Type B pancreatic cell (in vitro differentiated cells): ENCODE measurements around the gene SC5D. TPM values are rescaled to one million over a fixed set of nuclear protein-coding genes. Genes with fewer than 3 reads are reported as not detected.

ENCODE experiments used
- DNase-seq: peaks from one replicate; pipeline ENCODE4 v3.0.0; 2021; ENCODE audit warnings: mixed read lengths; ENCODE audit not compliant: unreplicated experiment; ENCODE audit errors: extremely low spot score
- H3K27ac Mint-ChIP-seq: 2 replicates; pipeline ENCODE4 v1.8.0; 2021; ENCODE audit warnings: mild to moderate bottlenecking, mixed read lengths
- H3K27me3 Mint-ChIP-seq: 2 replicates; pipeline ENCODE4 v1.8.0; 2021; ENCODE audit warnings: mixed read lengths
- H3K36me3 Mint-ChIP-seq: 2 replicates; pipeline ENCODE4 v1.8.0; 2021; ENCODE audit warnings: mixed read lengths
- H3K4me1 Mint-ChIP-seq: one replicate; pipeline ENCODE4 v1.8.0; 2021; ENCODE audit warnings: mixed read lengths; ENCODE audit not compliant: unreplicated experiment
- H3K4me3 Mint-ChIP-seq: 2 replicates; pipeline ENCODE4 v1.8.0; 2021; ENCODE audit warnings: mild to moderate bottlenecking, mixed read lengths
- H3K9me3 Mint-ChIP-seq: 2 replicates; pipeline ENCODE4 v1.8.0; 2021; ENCODE audit warnings: mixed read lengths
- CTCF ChIP-seq: fragments of 200-600 bp; sonication (generic); conservative IDR thresholded peaks from 2 replicates; pipeline ENCODE4 v1.5.0; 2021; ENCODE audit warnings: antibody characterized with exemption, mild to moderate bottlenecking
- total RNA-seq: library from RNA; stranded (reverse); gene quantifications from 2 replicates; pipeline ENCODE4 v1.2.1, GENCODE V29; 2021; ENCODE audit warnings: low replicate concordance

The SC5D gene
- total RNA-seq, 1 donor from 2014 or later, result 48.0 TPM

DNA sequence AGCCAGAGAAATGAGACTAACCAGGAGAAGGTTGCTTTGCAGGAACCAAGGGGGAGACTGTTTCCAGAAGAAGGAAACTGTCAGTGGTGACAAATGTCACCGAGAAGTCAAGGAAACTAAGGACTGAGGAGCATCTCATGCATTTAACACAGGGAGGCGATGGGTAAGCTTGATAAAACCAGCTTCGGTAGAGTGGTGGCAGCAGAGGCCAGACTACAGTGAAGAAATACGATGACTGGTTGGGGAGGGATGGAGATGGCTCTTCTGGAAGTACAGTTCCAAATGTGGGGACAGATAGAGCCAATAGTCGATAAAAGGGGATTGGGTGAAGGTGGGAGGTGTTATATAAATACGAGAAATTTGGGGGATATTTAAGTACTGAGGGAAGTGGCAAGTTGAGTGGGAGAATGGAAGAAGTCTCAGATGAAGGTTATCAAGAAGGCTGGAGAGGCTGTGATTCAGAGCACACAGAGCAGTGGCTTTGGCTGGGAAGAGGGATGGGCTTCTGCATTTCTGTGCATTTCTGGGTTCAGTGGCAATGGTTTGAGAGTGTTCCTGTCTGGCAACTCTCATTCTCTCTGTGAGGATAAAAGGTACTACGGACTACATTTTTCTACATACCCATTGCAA is 29.2 kb downstream of the SC5D start:
- no peaks in the 10 kb centered on the region for H3K36me3 Mint-ChIP-seq
- H3K27me3 Mint-ChIP-seq, result peaks cover 7% of the 10 kb centered on the region
- H3K4me1 Mint-ChIP-seq, result peaks cover 12% of the 10 kb centered on the region
- no peak for TF ChIP-seq CTCF
- no peak overlapping the region for H3K4me3 Mint-ChIP-seq
- DNase-seq, result no peak
- H3K27ac Mint-ChIP-seq, result no peak overlapping the region
- no peaks in the 10 kb centered on the region for H3K9me3 Mint-ChIP-seq

- H3K27me3 Mint-ChIP-seq, result peaks cover 7% of the 10 kb centered on the region
- H3K36me3 Mint-ChIP-seq, result no peaks in the 10 kb centered on the region
- H3K27ac Mint-ChIP-seq, result no peak overlapping the region
Measured at GRCh38 chr11:121323046-121323607, 30.6 kb downstream of the SC5D start.

GRCh38 chr11:121326230-121326629 is 33.7 kb downstream of the SC5D start:
- no peak for TF ChIP-seq CTCF
- H3K36me3 Mint-ChIP-seq, result no peaks in the 10 kb centered on the region

More at GRCh38 chr11:121323046-121323607, 30.6 kb downstream of the SC5D start:
- DNase-seq, result no peak
- Mint-ChIP-seq H3K9me3 (no peaks in the 10 kb centered on the region), H3K4me1 (peaks cover 12% of the 10 kb centered on the region), H3K4me3 (no peak overlapping the region)
- peak; percentile 31 for TF ChIP-seq CTCF

GRCh38 chr11:121327553-121327952 is 35.0 kb downstream of the SC5D start:
- no peaks in the 10 kb centered on the region for H3K36me3 Mint-ChIP-seq
- no peak overlapping the region for H3K4me3 Mint-ChIP-seq
- TF ChIP-seq CTCF, result no peak
- peaks cover 3% of the 10 kb centered on the region for H3K4me1 Mint-ChIP-seq
- H3K27ac Mint-ChIP-seq, result no peak overlapping the region
- H3K27me3 Mint-ChIP-seq, result no peaks in the 10 kb centered on the region
- no peak for DNase-seq
- no peaks in the 10 kb centered on the region for H3K9me3 Mint-ChIP-seq

More at GRCh38 chr11:121326230-121326629, 33.7 kb downstream of the SC5D start:
- peaks cover 7% of the 10 kb centered on the region for H3K4me1 Mint-ChIP-seq
- H3K27ac Mint-ChIP-seq, result no peak overlapping the region
- no peak overlapping the region for H3K4me3 Mint-ChIP-seq
- peaks cover 6% of the 10 kb centered on the region for H3K27me3 Mint-ChIP-seq
- no peaks in the 10 kb centered on the region for H3K9me3 Mint-ChIP-seq
- no peak for DNase-seq

DNA sequence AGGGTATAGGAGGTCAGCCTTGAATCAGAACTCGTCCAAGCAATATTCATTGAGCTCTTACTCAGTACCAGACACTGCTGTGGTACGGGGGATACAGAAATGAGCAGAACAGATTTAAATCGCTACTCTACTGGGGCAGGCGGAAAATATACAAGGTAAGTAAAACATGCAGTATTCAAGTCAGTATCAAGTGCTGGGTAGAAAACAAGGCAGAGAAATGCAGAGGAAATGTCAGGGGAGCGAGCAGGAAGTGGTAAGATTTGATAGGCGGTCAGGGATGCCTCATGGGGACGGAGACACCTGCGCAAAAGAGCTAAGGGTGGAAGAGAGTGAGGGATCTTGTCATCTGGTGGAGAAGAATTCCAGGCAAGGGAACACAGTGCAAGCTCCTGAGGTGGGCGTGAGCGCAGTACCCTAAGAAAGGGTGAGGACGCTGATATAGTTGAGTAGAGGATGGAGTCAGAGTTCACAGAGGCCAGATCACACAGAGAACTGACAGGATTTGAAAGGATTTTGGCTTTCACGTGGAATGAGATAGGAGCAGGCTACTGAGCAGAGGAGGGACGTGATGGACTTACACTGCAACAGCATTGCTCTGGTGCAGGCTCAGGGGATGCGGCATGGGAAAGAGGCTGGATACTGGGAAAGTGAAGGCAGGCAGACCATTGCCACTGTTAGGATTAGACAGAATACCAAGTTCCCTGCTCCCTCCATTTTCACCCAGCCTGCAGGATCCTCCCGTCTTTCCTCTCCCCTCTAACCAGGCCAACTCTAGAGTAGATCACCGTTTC is 35.8 kb downstream of the SC5D start:
- H3K27me3 Mint-ChIP-seq, result no peaks in the 10 kb centered on the region
- TF ChIP-seq CTCF, result no peak
- H3K9me3 Mint-ChIP-seq, result no peaks in the 10 kb centered on the region
- H3K27ac Mint-ChIP-seq, result no peak overlapping the region
- H3K4me1 Mint-ChIP-seq, result peaks cover 3% of the 10 kb centered on the region
- H3K36me3 Mint-ChIP-seq, result no peaks in the 10 kb centered on the region
- no peak overlapping the region for H3K4me3 Mint-ChIP-seq
- no peak for DNase-seq
